ENCODE measurements around the gene SERPINA3.
"Not testable (repeated sequence)": the region's sequence is repeated elsewhere in the genome, so short reads cannot be mapped to it uniquely, and the experiment has no call there.

The SERPINA3 gene

GRCh38 chr14:94612174-94612573 lies at the start of gene SERPINA3:
TSS of gene SERPINA3 (plus strand) at chr14:94612391. CDS start at chr14:94614442, 2,051 bp downstream.
- TF ChIP-seq ZNF274 (IDR thresholded peaks at IDR 0.05; ENCODE audit: low read depth, low read length), result no peak
- no peak within 1 kb of the TSS for H3K4me3 ChIP-seq (ENCODE audit: low read length)

DNA sequence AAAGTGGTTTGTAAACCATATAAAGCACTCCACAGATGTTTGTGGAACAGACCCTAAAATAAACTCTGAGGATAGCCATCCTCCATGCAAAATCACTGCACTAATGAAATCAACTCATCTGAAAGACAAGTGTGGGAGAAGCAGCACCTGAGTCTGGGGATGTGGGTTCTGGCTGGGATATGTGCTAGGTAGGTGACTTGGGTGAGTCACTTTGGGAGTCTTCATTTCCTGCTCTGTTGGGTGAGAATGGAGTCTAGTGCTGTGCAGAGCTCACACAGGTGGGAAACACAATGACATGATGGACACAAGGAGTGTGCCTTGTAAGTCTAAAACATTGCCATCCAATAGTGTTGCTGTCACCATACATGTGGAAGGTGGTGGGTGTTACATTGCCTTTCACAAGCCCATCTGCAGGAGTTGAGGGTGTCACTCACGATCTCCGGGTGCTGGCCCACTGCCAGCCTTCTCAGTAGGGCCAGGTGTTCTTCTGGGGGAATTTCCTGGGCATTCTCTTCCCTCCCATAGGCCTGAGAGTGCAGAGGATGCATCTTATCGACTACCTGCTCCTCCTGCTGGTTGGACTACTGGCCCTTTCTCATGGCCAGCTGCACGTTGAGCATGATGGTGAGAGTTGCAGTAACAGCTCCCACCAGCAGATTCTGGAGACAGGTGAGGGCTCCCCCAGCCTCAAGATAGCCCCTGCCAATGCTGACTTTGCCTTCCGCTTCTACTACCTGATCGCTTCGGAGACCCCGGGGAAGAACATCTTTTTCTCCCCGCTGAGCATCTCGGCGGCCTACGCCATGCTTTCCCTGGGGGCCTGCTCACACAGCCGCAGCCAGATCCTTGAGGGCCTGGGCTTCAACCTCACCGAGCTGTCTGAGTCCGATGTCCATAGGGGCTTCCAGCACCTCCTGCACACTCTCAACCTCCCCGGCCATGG lies 49.0 kb upstream of the SERPINA3 start:
- H3K4me3 ChIP-seq (ENCODE audit: low read length), result no peak overlapping the region
- TF ChIP-seq ZNF274 (IDR thresholded peaks at IDR 0.05; ENCODE audit: low read depth, low read length), result no peak

GRCh38 chr14:94564381-94564780 lies 47.8 kb upstream of the SERPINA3 start:
- H3K4me3 ChIP-seq (ENCODE audit: low read length), result no peak overlapping the region
- no peak for TF ChIP-seq ZNF274 (IDR thresholded peaks at IDR 0.05; ENCODE audit: low read depth, low read length)

DNA sequence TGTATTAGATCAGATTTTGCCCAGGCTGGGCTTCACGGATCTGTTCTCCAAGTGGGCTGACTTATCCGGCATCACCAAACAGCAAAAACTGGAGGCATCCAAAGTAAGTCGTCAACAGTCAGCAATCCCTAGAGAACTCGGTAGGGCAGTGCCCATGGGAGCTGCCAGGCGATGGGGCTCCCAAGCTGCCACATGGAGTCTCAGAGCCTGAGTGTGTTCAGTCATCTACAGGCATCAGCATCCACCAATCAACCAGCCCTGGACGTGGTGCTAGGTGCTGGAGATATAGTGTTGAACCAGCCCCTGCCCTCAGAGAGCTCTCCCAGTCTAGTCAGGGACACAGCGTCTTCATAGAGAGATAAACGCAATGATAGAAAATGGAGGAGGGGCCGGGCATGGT lies 44.0 kb upstream of the SERPINA3 start:
- TF ChIP-seq ZNF274 (IDR thresholded peaks at IDR 0.05; ENCODE audit: low read depth, low read length), result no peak
- H3K4me3 ChIP-seq (ENCODE audit: low read length), result no peak overlapping the region

DNA sequence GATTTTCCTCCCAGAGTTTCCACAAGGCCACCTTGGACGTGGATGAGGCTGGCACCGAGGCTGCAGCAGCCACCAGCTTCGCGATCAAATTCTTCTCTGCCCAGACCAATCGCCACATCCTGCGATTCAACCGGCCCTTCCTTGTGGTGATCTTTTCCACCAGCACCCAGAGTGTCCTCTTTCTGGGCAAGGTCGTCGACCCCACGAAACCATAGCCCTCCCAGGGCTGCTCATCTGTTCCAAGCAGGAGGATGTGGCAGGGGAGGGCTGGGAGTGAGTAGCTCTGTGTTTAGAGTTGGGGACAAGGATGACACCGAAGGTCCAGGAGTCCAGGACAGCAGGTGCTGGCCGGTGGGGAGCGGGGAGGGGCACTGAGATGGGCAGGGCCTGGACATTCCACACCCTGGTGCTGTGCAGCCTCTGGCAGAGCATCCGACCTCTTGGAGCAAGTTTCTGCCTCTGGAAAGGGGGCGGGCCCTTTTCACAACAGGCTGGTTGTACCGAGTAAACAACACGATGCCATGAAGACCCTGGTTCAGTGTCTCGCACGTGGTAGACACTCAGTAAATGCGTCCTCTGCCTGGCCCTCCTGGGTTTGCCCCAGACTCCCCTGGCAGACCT lies 42.7 kb upstream of the SERPINA3 start:
- no peak for TF ChIP-seq ZNF274 (IDR thresholded peaks at IDR 0.05; ENCODE audit: low read depth, low read length)
- no peak overlapping the region for H3K4me3 ChIP-seq (ENCODE audit: low read length)

- no peak overlapping the region for H3K4me3 ChIP-seq (ENCODE audit: low read length)
- no peak for TF ChIP-seq ZNF274 (IDR thresholded peaks at IDR 0.05; ENCODE audit: low read depth, low read length)
These were observed 42.2 kb upstream of the SERPINA3 start for GRCh38 chr14:94570002-94570400.

GRCh38 chr14:94570440-94570839 lies 41.8 kb upstream of the SERPINA3 start:
- no peak overlapping the region for H3K4me3 ChIP-seq (ENCODE audit: low read length)
- no peak for TF ChIP-seq ZNF274 (IDR thresholded peaks at IDR 0.05; ENCODE audit: low read depth, low read length)

- no peak for TF ChIP-seq ZNF274 (IDR thresholded peaks at IDR 0.05; ENCODE audit: low read depth, low read length)
- no peak overlapping the region for H3K4me3 ChIP-seq (ENCODE audit: low read length)
These were observed 40.8 kb upstream of the SERPINA3 start for GRCh38 chr14:94571395-94571794.

GRCh38 chr14:94571950-94572349 lies 40.2 kb upstream of the SERPINA3 start:
- no peak overlapping the region for H3K4me3 ChIP-seq (ENCODE audit: low read length)
- TF ChIP-seq ZNF274 (IDR thresholded peaks at IDR 0.05; ENCODE audit: low read depth, low read length), result no peak

- TF ChIP-seq ZNF274 (IDR thresholded peaks at IDR 0.05; ENCODE audit: low read depth, low read length), result no peak
- no peak overlapping the region for H3K4me3 ChIP-seq (ENCODE audit: low read length)
These were observed 39.4 kb upstream of the SERPINA3 start for GRCh38 chr14:94572637-94573303.

DNA sequence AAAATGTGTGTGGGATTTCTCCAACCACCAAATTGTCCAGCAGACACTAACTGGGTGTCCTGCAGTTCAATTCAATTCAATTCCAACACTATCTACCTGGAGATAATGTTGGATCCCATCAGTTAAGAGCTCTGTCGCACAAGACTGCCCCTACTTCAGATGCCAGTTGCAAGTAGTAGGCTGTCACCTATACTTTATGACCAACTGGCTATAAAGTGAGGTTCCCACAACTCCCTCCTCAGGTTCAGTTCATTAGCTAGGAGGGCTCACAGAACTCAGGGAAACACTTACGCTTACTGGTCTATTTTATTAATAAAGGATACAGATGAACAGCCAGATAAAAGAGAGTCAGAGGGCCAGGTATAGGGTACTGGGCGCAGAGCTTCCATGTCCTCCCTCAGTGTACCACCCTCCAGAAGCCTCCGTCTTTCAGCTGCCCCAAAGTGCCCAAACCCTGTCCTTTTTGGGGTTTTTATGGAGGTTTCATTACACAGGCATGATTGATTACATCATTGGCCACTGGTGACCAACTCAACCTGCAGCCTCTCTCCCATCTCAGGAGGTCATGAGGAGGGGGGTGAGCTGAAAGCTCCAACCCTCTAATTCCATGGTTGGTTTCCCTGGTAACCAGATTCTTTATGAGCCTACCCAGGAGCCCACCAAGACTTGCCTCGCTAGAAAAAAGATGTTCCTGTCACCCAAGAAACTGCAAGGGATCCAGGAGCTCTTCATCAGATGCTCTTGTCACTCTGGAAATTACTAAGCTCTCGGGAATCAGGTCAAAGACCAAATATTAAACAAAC lies 38.5 kb upstream of the SERPINA3 start:
- no peak for TF ChIP-seq ZNF274 (IDR thresholded peaks at IDR 0.05; ENCODE audit: low read depth, low read length)
- no peak overlapping the region for H3K4me3 ChIP-seq (ENCODE audit: low read length)

GRCh38 chr14:94574336-94574735 lies 37.9 kb upstream of the SERPINA3 start:
- H3K4me3 ChIP-seq (ENCODE audit: low read length), result no peak overlapping the region
- TF ChIP-seq ZNF274 (IDR thresholded peaks at IDR 0.05; ENCODE audit: low read depth, low read length), result no peak

DNA sequence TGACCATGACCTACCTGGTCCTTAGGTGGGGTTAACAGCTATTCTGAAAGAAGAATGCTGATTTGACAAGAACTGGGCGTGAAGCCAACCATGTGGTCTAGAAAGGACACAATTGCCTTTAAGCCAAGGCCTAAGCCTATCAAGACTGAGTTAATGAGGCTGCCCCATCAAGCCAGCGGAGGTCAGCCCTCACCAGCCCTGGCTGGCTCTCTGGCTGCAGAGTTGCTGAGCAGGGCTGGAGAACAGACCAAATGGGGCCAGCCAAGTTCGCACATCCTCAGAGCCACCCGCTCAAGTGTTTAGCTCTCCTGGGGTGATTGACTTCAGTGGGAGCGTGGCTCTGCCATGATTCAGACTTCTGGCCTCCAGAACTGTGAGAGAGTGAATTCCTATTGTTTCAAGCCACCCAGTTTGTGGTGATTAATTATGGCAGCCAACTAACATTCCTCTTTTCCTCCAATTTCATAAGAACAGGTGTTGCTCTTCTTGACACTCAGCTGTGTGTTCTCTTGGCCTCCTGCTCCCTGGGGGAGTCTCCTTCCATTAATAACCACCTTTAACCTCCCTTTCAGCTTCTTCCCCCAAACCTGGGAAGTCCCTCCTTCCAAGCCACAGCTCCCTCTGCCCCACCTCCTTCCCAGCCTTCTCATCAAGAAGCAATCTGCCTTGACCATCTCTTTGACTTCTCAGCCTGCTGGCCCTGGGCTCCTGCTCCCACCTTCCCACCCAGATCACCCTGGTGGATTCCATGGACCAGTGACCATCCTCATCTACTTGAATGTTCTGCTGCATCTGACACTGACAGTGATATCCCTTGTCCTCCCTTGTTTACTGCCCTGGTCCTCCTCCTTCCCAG lies 36.2 kb upstream of the SERPINA3 start:
- H3K4me3 ChIP-seq (ENCODE audit: low read length), result no peak overlapping the region
- TF ChIP-seq ZNF274 (IDR thresholded peaks at IDR 0.05; ENCODE audit: low read depth, low read length), result no peak

GRCh38 chr14:94577472-94577871 lies 34.7 kb upstream of the SERPINA3 start:
- H3K4me3 ChIP-seq (ENCODE audit: low read length), result not testable (repeated sequence)

All from GM08714 (cell line).